B cell (primary cell): Measurements from ENCODE around the gene MAVS. TPM values are rescaled to one million over a fixed set of nuclear protein-coding genes. Genes with fewer than 3 reads are reported as not detected.

Experiments used
- ATAC-seq: fragments of 200-7000 bp; cut with Tn5 transposase; one replicate; pipeline ENCODE4 v1.10.0; 2021; ENCODE audit warnings: low read depth, mild to moderate bottlenecking, moderate number of reproducible peaks, moderate library complexity
- CTCF ChIA-PET: fragments of 350-600 bp; sonication (Branson Sonifier 250); formaldehyde crosslinking; loops from one replicate; lab custom pipeline; 2021; ENCODE audit warnings: antibody characterized with exemption, inconsistent platforms; lab: Charles Lee
- POLR2A ChIA-PET: fragments of 350-600 bp; sonication (Branson Sonifier 250); formaldehyde crosslinking; loops from one replicate; lab custom pipeline; 2021; ENCODE audit warnings: antibody characterized with exemption; lab: Charles Lee
- DNase-seq: peaks from one replicate; pipeline ENCODE4 v3.0.0; 2013
- H2AFZ ChIP-seq: 2 replicates; pipeline ENCODE4 v1.6.1; 2012; ENCODE audit warnings: mild to moderate bottlenecking, low read depth, low read length; ENCODE audit not compliant: insufficient read depth, poor library complexity, severe bottlenecking
- H3K27ac ChIP-seq, 2 donors: 1 replicate in 1 of 2; 2 replicates in 1 of 2; pipeline ENCODE4 v1.5.1; 2012 to 2013; ENCODE audit warnings: low read length in 2 of 2, mild to moderate bottlenecking in 2 of 2, moderate library complexity in 1 of 2
- H3K27me3 ChIP-seq, 4 experiments: fragments of 200-600 bp in 1 of 4; sonication (generic) in 1 of 4; replicated peaks in 1 of 4; 1 replicate in 2 of 4; 2 replicates in 2 of 4; pipeline versions ENCODE4 v1.6.1 to v1.7.0; 2013 to 2016; ENCODE audit warnings: low read length in 3 of 4, mild to moderate bottlenecking in 2 of 4, mixed read lengths in 1 of 4, moderate library complexity in 1 of 4; ENCODE audit not compliant: insufficient read depth in 4 of 4, control insufficient read depth in 3 of 4; ENCODE audit errors: control extremely low read depth in 1 of 4
- H3K36me3 ChIP-seq, 2 experiments: replicated peaks in 1 of 2; 1 replicate in 1 of 2; 2 replicates in 1 of 2; pipeline versions ENCODE4 v1.6.1 to v1.7.1; 2013; ENCODE audit warnings: low read length in 1 of 2; ENCODE audit not compliant: insufficient read depth in 2 of 2, control insufficient read depth in 1 of 2; ENCODE audit errors: control extremely low read depth in 1 of 2, extremely low read depth in 1 of 2
- H3K4me1 ChIP-seq, 2 donors: fragments of 200-600 bp in 1 of 2; sonication (generic) in 1 of 2; 1 replicate in 1 of 2; 2 replicates in 1 of 2; pipeline versions ENCODE4 v1.5.1 to v1.6.1; 2013 to 2017; ENCODE audit warnings: low read length in 2 of 2; ENCODE audit not compliant: control insufficient read depth in 2 of 2, insufficient read depth in 2 of 2
- H3K4me2 ChIP-seq: replicated peaks from 2 replicates; pipeline ENCODE3; 2012; ENCODE audit warnings: mild to moderate bottlenecking, low read depth, low read length; ENCODE audit not compliant: poor library complexity, severe bottlenecking
- H3K4me3 ChIP-seq, 5 experiments: fragments of 200-600 bp in 1 of 5; sonication (generic) in 1 of 5; 1 replicate in 3 of 5; 2 replicates in 2 of 5; pipeline versions ENCODE4 v1.5.1 to v1.7.0; 2011 to 2016; ENCODE audit warnings: low read length in 4 of 5, mild to moderate bottlenecking in 4 of 5, low read depth in 2 of 5, control low read depth in 1 of 5, moderate library complexity in 1 of 5; ENCODE audit not compliant: insufficient read depth in 1 of 5; ENCODE audit errors: control extremely low read depth in 1 of 5, extremely low read depth in 1 of 5
- H3K79me2 ChIP-seq: fragments of 200-600 bp; sonication (generic); one replicate; pipeline ENCODE4 v1.6.0; 2016; ENCODE audit warnings: low read length; ENCODE audit not compliant: control insufficient read depth, insufficient read depth
- H3K9ac ChIP-seq: fragments of 200-600 bp; sonication (generic); 2 replicates; pipeline ENCODE4 v1.6.1; 2017; ENCODE audit warnings: mild to moderate bottlenecking, low read length, moderate library complexity
- H3K9me3 ChIP-seq, 3 donors: one replicate each; pipeline versions ENCODE4 v1.6.1 to v1.7.1; 2013; ENCODE audit warnings: low read length in 2 of 3; ENCODE audit not compliant: control insufficient read depth in 2 of 3, insufficient read depth in 1 of 3; ENCODE audit errors: control extremely low read depth in 1 of 3
- H4K20me1 ChIP-seq: 2 replicates; pipeline ENCODE4 v1.6.0; 2012; ENCODE audit warnings: mild to moderate bottlenecking, low read length; ENCODE audit not compliant: insufficient read depth, control insufficient read depth, poor library complexity, severe bottlenecking
- H3K27ac Mint-ChIP-seq: one replicate; pipeline ENCODE4 v1.8.0; 2021; ENCODE audit warnings: mixed read lengths
- H3K27me3 Mint-ChIP-seq: one replicate; pipeline ENCODE4 v1.8.0; 2021; ENCODE audit warnings: mixed read lengths
- H3K4me1 Mint-ChIP-seq: one replicate; pipeline ENCODE4 v1.8.0; 2021; ENCODE audit warnings: mixed read lengths
- H3K4me3 Mint-ChIP-seq: one replicate; pipeline ENCODE4 v1.8.0; 2021; ENCODE audit warnings: mixed read lengths
- H3K9me3 Mint-ChIP-seq: one replicate; pipeline ENCODE4 v1.8.0; 2022; ENCODE audit warnings: mixed read lengths; ENCODE audit not compliant: insufficient read depth
- CTCF ChIP-seq: fragments of 200-600 bp; IDR thresholded peaks from one replicate; pipeline ENCODE4 v1.8.0; 2022; ENCODE audit warnings: antibody characterized with exemption, mild to moderate bottlenecking
- EZH2 ChIP-seq: IDR thresholded peaks from 2 replicates; pipeline ENCODE4 v1.6.1; 2012; ENCODE audit warnings: borderline replicate concordance, low read depth, mild to moderate bottlenecking, moderate library complexity, low read length; ENCODE audit not compliant: insufficient read depth, poor library complexity, severe bottlenecking
- WGBS: methylation state at CpG from one replicate; pipeline ENCODE4 v1.1.5; 2013; ENCODE audit warnings: missing lambda C conversion rate; ENCODE audit not compliant: insufficient coverage; 5-methylcytosine and 5-hydroxymethylcytosine counted together
- intact Hi-C: fragments of 100-400 bp; cut with micrococcal nuclease; formaldehyde crosslinking; loops from one replicate; pipeline ENCODE4 v1.10.0; 2022
- polyA plus RNA-seq: library from polyadenylated mRNA; depleted of rRNA; stranded (reverse); fragments of >200 nt; gene quantifications from 2 replicates; pipeline ENCODE4 v1.2.3, GENCODE V29; 2012
- total RNA-seq, 2 donors: library from RNA; stranded (reverse); fragments of 120-200 nt in 1 of 2; gene quantifications; 1 replicate in 1 of 2; 2 replicates in 1 of 2; pipeline versions ENCODE4 v1.2.3 to v1.2.4, GENCODE V29; 2013 to 2022

Gene MAVS
- total and polyA plus RNA-seq, 2 donors (not counting 1 experiment from before 2014, with no cell fraction given) = 17.2 to 52.2 TPM

GRCh38 chr20:3815703-3816315 is 30.8 kb upstream of the MAVS start:
- DNase-seq (no peak), ATAC-seq (no peak)
- Histone ChIP-seq H3K79me2 (no peaks in the 10 kb centered on the region), H3K36me3 (no peaks in the 10 kb centered on the region), H2AFZ (no peak overlapping the region), H3K4me1 (peaks cover 14 to 22% of the 10 kb centered on the region in 2 donors), H3K9me3 (no peaks in the 10 kb centered on the region), H4K20me1 (no peaks in the 10 kb centered on the region), H3K4me3 (no peak overlapping the region), H3K9ac (no peak overlapping the region), H3K27ac (no peak overlapping the region), H3K27me3 (no peaks in the 10 kb centered on the region), H3K4me2 (no peak overlapping the region)
- intact Hi-C loops = no loop called here
- Mint-ChIP-seq H3K9me3 (no peaks in the 10 kb centered on the region), H3K4me3 (no peak overlapping the region), H3K27me3 (no peaks in the 10 kb centered on the region), H3K4me1 (peaks cover 21% of the 10 kb centered on the region), H3K27ac (no peak overlapping the region)
- WGBS = 60% methylated on average over 7 of the region's 9 CpGs
- POLR2A ChIA-PET = no interaction called here
- CTCF ChIA-PET = no interaction called here
- TF ChIP-seq CTCF (no peak), EZH2 (no peak)
